ENCODE data around the gene CLEC4M.
A peak's percentile ranks its signal among the peaks of the same experiment; 100 is the strongest.
"Not testable (repeated sequence)": the region's sequence is repeated elsewhere in the genome, so short reads cannot be mapped to it uniquely, and the experiment has no call there.

The CLEC4M gene

DNA sequence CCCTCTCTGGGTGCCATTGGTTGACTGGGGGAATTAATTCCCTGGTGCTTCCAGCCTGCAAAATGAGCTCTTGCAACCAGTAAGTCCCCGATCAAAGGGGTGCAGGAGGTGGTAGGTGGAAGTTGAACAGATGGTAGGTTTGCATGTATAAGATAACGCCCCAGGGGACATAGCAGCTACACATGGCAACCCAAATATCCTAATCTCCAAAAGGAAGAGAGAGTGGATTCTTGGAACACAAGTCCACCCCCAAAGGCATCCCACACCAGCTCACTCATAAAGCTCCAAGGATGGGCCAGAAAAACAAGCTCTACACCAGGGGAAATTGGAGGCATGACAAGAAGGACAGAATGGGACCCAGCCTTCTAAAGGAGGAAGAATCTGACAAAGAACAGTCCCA lies 20.5 kb upstream of the CLEC4M start:
- no peak for DNase-seq

DNA sequence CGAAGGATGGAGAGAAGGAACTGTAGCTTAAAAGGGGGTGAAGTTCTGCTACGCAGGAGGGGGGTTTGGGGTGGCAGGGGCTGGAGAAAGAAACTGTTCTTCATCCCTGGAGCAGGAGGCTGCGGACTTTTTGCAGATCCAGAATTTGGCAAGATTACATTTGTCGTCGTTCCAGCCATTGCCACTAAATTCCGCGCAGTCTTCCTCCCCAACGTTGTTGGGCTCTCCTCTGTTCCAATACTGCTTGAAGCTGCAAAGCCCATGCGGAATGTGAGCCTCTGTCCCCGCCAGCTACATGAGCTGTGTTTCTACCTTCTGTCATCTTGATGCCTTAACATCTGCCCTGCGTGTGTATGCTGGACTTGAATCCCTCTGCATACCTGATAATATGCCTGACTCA lies 20.1 kb upstream of the CLEC4M start:
- no peak for DNase-seq

DNA sequence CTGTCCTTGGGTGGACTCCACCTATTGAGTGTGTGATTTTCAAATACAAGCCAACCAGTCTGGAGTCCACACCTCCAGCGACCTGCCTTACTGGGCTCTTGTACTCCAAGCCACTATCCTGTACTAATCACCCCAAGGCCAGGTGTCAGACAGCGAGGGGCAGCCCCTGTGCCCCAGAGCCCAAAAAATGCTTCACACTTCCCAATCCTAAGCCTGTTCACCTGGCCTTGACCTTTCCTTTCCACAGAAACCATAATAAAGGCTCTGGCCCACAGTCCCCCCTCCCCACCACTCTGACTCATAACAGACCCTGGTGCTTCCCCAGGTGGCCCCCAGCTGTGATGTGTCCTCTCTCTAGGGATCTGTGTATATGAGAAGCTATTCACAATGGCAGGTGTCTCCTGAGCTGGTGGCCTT lies 19.6 kb upstream of the CLEC4M start:
- DNase-seq, result no peak

DNA sequence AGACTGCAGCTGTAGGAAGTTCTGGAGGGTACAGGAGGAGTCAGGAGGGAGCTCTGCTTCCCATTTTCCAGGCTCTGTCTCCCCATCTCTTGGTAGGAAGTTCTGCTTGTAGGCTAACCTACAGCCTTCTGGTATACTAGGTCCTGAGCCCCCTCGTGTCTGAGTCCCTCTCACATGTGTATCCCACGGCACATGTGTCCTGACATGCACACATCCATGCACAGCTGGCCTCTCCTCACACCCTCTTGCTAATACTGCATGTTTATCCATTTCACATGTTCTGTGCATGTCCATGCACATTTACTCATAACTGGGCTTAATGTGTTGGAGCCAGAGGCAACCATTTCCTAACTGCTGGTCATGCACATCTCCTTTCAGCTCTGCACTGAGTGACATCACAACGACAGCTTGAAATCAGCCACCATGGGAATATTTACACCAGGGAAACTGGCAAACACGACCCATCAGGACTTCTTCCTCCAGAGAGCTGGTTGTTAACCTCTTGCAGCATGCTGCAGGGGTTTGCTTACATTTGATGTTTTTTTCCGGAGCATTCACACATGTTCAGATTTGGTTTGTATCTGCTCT lies 18.8 kb upstream of the CLEC4M start:
- no peak for DNase-seq

DNA sequence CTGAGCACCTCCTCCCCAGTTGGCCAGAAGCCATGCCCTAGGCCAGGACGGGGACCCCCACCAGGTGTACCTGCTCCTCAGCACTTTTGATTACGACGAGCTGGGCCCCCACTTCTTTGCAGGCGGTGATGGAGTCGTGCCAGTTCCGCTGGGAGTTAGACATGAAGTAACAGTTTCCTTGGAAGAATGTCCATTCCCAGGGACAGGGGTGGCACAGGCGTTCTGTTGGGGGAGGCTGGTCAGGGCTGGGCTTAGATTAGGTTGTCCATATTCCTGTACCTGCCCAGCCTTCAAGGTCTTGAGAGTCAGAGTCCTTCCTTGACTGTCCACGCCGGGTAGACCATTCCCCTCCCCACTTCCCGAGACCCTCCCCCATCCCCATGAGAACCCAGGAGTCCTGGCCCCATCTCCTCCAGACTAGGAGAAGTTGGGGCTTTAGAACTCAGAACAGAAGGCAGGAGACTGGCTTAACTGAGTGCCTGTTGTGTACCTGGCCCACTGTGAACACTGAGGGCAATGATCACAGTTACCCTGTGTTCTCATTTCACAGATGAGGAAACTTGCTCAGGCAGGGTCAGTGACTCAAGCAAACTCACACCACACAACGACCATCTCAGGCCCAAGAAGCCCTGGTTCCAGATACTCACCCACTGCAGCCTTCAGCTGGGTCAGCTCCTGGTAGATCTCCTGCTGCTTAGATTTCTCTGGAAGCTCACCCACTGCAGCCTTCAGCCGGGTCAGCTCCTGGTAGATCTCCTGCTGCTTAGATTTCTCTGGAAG lies 18.0 kb upstream of the CLEC4M start:
- no peak for DNase-seq

DNA sequence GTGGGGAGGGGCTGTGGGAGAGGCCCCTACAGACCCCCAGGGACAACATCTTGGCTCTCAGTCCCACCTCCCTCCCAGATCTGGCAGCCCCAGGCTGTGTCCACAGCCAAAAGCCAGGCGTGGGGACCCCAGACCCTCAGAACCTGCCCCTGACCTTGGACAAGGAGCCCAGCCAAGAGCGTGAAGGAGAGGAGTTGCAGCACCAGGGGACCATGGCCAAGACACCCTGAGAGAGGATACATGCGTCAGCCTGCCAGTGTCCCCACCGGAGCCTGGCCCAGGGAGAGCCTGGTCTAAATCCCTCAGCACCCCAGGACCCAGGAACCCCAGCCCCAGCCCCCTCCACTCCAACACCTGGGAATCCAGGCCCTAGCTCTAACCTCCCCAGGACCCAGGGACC lies 16.7 kb upstream of the CLEC4M start:
- DNase-seq, result not testable (repeated sequence)

DNA sequence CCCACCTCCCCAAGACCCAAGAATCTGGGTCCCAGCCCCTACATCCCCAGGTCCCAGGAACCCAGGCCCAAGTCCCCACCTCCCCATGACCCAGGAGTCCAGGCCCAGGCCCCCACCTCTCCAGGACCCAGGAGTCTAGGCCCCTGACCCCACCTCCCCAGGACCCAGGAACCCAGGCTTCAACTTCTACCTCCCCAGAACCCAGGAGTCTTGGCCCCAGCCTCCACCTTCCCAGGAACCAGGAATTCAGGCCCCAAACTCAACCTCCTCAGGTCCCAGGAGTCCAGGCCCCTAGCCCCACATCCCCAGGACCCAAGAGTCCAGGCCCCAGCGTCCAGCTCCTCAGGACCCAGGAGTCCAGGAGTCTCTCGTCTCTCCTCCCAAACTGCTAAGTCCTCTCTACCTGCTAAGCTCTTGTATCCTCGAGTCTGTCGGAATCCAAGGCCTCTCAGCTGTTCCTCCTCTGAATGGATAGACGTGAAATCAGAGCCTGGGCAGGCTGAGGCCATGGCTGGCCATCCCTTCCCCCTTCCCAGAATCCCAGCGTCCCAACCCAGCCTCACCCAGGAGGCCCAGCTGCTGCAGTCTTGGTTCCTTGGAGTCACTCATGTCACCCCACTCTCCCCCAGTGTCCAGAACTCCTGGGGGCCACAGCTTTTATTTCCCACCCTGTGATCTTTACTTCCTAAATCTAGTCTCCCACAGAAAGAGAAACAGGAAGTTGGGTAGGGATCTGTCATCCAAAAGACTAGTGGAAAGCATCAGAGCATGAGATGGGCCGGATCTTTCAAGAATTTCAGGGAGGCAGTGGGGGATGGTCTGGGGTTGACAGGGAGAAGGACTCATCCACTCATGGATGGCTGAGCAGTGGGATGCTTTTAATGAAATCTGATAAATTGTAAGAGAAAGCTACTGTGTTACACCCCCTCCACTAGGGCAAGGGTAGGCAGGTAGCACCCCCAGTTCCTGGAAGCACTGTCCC lies 15.8 kb upstream of the CLEC4M start, which contains the start of gene CD209:
Gene CD209, minus strand, starts transcription at position 632 of the 982 bp plus-strand sequence. Its CDS starts 23 bp downstream, at position 609.
- no peak for DNase-seq

DNA sequence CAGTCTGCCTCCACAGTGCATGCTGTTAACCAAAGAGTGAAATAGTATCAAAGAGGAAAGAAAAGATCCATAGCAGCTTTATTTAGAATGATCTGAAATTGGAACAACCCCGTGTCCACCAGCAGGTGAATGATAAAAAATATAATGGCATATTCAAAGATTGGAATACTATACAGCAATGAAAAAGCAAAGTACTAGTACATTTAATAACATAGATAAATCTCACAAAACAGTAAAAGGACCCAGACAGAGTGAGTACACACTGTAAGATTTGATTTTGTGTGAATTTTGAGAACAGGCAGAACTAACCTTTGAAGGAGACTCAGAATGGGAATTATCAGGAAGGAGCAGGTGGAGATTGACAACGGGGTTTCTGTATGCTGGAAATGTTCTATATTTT lies 14.9 kb upstream of the CLEC4M start:
- DNase-seq, result no peak

DNA sequence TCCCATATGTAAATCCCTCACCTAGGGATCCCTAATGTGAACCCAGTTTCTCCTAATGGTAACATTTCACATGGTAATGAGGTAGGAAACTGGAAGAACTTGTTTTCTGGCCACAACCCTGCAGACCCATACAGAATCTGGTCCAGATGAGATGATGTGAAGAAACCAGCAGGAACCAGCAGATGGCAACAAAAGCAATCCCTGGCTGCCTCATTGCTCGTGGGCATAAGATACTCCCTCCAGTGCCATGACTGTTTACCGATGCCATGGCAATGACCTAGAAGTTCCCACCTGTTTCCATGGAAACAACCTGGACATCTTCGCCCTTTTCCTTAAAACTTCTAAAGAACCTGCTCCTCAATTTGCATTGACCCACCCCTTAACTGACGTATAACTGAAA lies 14.3 kb upstream of the CLEC4M start:
- DNase-seq, result peak; percentile 14 to 26

DNA sequence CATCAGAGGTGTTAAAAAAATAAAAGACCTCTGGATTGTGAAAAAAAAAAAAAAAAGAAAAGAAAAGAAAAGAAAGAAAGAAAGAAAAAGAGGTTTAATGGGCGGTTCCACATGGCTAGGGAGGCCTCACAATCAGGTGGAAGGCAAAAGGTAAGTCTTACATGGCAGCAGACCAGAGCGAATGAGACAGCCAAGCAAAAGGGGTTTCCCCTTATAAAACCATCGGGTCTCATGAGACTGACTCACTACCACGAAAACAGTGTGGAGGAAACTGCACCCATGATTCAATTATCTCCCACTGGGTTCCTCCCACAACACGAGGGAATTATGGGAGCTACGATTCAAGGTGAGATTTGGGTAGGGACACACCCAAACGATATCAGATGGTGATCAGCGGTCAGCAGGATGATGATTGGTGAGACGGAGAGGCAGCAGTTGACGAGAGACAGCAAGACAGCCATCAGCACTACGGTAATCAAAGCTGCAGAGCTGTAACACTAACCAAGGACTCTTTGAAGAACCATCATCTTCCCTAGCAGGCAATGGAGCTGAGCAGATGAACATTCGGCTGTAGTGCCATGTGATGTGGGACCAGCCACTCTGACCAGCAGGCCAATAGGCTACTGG lies 11.8 kb upstream of the CLEC4M start:
- DNase-seq, result peak; percentile 28 to 72

DNA sequence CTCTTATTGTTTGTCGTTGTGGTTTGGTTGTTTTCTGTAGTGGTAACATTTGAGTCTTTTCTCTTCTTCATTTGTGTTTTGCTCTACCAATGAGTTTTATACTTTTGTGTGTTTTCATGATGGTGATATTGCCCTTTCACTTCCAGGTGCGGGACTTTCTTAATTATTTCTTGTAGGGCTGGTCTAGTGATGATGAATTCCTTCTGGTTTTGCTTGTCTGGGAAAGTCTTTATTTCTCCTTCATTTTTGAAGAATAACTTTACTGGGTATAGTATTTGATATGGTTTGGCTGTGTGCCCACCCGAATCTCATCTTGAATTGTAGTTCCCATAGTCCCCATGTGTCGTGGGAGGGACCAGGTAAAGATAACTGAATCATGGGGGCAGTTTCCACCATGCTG lies 6.8 kb upstream of the CLEC4M start:
- DNase-seq, result no peak

DNA sequence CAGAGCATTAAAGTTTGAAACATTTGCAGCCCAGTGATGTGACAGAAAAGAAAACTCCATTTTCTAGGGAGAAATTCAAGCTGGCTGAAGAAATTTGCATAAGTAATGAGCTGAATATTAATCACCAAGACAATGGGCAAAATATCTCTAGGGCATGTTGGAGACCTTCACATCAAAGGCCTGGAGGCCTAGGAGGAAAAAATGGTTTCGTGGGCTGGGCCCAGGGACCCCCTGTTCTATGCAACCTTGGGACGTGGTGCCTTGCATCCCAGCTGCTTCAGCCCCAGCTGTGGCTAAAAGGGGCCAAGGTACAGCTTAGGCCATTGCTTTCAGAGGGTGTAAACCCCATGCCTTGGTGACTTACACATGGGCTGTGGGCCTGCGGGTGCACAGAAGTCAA lies 5.7 kb upstream of the CLEC4M start:
- no peak for DNase-seq

DNA sequence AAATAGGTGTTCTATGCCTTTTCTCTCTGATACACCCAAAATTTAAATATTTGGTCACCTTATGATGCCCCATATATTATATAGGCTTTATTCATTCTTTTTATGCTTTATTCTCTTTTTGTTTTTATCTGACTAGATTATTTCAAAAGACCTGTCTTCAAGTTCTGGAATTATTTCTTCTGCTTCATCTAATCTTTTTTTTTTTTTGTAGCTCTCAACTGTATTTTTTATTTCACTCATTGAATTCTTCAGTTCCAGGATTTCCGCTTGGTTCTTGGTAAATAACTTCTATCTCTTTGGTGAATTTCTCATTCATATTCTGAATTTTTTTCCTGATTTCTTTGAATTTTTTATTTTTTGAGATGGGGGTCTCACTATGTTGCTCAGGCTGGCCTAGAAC lies 3.9 kb upstream of the CLEC4M start:
- DNase-seq, result no peak

DNA sequence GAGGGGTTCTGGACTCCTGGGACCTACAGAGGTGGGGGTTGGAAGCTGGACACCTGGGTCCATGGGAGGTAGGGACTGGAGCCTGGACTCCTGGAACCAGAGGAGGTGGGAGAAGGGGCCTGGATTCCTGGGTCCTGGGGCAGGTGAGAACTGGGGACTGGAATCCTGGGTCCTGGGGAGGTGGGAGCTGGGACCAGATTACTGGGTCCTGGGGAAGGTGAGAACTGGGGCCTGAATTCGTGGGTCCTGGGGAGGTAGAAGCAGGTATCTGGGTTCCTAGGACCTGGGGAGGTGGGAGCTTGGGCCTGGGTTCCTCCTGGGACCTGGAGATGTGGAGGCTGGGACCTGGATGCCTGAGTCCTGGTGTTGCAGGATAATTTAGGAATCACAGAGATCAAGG lies 653 bp downstream of the CLEC4M start:
- no peak for DNase-seq

DNA sequence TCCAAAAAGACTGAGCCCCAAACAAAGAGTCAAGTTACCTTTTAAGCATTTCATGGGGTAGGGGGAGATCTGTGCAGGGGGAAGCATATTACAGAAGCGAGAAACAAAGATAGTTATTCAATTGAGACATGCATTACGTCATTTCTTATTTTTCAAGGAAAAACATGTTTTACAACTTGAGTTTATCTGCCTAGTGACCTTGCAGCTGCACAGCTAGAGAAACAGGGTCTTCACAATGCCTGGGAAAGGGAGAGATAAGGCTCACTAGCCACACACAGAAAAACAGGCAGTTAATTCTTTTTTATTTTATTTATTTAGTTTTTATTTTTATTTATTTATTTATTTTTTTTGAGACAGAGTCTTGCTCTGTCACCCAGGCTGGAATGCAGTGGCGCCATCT lies 1.1 kb downstream of the CLEC4M start:
- DNase-seq, result not testable (repeated sequence)

DNA sequence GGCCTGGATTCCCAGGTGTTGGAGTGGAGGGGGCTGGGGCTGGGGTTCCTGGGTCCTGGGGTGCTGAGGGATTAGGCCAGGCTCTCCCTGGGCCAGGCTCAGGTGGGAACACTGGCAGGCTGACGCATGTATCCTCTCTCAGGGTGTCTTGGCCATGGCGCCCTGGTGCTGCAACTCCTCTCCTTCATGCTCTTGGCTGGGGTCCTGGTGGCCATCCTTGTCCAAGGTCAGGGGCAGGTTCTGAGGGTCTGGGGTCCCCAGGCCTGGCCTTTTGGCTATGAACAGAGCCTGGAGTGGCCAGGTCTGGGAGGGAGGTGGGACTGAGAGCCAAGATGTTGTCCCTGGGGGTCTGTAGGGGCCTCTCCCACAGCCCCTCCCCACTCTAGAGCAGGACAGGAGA lies 2.0 kb downstream of the CLEC4M start:
- not testable (repeated sequence) for DNase-seq

DNA sequence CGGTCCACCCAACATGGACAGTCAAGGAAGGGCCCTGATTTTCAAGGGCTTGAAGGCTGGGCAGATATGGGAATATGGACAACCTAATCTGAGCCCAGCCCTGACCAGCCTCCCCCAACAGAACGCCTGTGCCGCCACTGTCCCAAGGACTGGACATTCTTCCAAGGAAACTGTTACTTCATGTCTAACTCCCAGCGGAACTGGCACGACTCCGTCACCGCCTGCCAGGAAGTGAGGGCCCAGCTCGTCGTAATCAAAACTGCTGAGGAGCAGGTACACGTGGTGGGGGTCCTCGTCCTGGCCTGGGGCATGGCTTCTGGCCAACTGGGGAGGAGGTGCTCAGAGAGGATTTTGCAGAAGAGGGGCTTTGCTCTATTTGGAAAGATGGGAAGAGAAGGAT lies 3.5 kb downstream of the CLEC4M start:
- DNase-seq, result no peak

DNA sequence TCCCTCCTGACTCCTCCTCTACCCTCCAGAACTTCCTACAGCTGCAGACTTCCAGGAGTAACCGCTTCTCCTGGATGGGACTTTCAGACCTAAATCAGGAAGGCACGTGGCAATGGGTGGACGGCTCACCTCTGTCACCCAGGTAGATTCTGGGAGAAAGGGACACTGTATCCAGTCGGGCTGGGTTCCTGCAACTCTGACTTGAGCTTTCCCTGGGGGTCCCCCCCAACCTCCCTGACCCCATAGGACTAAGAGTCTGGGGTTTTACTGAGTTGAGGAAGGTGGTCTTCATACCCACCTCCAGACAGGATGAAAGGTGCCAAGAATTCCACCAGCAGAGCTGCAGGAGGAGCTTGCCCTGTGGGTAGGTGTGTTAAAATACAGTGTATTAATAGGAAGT lies 4.4 kb downstream of the CLEC4M start:
- DNase-seq, result no peak

DNA sequence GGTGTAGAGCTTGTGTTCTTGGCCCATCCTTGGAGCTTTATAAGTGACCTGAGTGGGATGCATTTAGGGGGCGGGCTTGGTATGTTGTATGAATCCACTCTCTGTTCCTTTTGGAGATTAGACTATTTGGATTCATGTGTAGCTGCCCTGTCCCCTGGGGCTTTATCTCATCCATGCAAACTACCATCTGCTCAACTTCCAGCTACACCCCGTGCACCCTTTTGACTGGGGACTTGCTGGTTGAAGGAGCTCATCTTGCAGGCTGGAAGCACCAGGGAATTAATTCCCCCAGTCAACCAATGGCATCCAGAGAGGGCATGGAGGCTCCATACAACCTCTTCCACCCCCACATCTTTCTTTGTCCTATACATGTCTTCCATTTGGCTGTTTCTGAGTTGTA lies 6.1 kb downstream of the CLEC4M start:
- no peak for DNase-seq

DNA sequence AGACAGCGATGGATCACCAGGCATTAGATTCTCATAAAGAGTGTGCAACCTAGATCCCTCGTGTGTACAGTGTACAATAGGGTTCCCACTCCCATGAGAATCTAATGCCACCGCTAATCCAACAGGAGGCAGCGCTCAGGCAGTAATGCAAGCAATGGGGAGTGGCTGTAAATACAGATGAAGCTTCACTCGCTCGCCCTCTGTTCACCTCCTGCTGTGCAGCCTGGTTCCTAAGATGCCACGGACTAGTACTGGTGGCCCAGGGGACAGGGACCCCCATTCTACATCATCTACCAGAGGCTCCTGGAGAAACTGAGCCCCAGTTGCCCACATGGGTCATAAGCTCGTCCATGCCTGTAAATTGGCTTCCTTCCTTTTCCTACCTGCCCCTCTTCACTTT lies 8.0 kb downstream of the CLEC4M start:
- no peak for DNase-seq

DNA sequence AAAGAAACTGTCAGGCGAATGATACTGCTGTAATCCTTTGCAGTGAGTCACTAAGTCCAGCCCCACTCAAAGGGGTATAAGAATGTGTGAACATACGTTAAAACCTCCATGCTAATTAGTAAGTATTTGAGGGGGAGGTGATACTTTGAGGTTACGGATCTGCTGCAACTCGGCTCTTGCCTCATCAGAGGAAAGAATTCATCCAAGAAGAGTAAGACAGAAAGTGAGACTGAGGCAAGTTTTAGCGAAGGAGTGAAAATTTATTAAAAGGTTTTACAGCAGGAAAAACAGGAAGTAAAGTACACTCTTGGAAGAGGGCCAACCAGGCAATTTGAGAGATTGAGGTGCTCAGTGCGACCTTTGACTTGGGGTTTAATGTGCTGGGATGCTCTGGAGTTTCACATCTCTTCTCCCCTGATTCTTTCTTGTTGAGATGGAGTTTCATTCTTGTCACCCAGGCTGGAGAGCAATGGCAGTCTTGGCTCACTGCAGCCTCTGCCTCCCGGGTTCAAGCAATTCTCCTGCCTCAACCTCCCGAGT lies 9.8 kb downstream of the CLEC4M start:
- DNase-seq, result peak in 1 of 2 donors; percentile 51

DNA sequence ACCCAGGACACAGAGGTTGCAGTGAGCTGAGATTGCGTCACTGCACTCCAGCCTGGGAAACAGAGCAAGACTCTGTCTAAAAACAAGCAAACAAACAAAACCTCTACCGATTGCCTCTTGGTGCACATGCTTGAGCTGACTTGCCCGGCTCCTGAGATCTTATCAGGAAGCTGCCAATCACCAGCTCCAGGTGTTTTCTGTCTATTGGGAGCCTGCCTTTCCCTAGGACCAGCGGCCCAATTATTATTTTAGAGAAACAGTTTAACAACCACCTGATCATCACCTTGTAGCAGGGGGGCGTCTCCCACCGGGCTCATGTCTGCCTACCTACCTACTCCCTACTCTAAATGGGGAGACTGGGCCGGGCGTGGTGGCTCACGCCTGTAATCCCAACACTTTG lies 10.8 kb downstream of the CLEC4M start:
- DNase-seq, result no peak

DNA sequence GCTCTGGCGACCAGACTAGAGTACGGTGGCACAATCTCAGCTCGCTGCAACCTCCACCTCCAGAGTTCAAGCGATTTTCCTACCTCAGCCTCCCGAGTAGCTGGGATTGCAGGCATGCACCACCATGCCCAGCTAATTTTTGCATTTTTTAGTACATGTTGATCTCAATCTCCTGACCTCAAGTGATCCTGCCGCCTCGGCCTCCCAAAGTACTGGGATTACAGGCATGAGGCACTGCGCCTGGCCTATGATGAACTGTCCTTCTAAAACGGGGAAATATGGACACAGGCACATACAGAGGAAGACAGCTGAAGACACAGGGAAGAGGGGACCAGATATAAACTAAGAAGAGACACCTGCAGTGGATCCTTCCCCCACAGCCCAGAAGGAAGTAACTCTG lies 12.7 kb downstream of the CLEC4M start:
- DNase-seq, result no peak
